ENCODE results near the gene VPS4B.

Gene VPS4B

DNA sequence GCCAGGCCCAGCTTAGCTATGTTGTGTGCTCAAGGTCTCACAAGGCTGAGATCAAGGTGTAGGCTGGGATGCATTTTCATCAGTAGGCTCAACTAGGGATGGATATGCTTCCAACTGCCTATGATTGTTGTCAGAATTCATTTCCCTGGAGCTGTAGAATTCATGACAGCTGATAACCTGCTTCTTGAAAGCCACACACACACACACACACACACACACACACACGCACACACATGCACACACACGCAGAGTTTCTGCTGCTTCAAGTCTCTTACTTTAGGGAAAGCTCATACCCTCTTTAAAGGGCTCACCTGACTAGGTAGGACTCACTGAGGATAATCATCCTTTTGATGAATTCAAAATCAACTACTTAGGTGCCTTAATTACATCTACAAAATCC lies 8.2 kb upstream of the VPS4B start:
- Histone ChIP-seq H3K9me3 (ENCODE audit: control insufficient read depth, insufficient read depth, low read depth, low read length) (no peaks in the 10 kb centered on the region), H3K27ac (ENCODE audit: extremely low read depth, low read depth, low read length) (no peak overlapping the region), H3K36me3 (ENCODE audit: control insufficient read depth in 2 of 2, insufficient read depth in 1 of 2, low read length in 2 of 2) (no peaks in the 10 kb centered on the region), H3K4me1 (ENCODE audit: control insufficient read depth, insufficient read depth, low read length) (no peaks in the 10 kb centered on the region), H3K4me3 (ENCODE audit: low read depth, low read length) (no peak overlapping the region)
- TF ChIP-seq, protein P1, sequence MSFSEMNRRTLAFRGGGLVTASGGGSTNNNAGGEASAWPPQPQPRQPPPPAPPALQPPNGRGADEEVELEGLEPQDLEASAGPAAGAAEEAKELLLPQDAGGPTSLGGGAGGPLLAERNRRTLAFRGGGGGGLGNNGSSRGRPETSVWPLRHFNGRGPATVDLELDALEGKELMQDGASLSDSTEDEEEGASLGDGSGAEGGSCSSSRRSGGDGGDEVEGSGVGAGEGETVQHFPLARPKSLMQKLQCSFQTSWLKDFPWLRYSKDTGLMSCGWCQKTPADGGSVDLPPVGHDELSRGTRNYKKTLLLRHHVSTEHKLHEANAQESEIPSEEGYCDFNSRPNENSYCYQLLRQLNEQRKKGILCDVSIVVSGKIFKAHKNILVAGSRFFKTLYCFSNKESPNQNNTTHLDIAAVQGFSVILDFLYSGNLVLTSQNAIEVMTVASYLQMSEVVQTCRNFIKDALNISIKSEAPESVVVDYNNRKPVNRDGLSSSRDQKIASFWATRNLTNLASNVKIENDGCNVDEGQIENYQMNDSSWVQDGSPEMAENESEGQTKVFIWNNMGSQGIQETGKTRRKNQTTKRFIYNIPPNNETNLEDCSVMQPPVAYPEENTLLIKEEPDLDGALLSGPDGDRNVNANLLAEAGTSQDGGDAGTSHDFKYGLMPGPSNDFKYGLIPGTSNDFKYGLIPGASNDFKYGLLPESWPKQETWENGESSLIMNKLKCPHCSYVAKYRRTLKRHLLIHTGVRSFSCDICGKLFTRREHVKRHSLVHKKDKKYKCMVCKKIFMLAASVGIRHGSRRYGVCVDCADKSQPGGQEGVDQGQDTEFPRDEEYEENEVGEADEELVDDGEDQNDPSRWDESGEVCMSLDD (tag by site-specific recombination; IDR thresholded peaks at IDR 0.05), result no peak
- TF ChIP-seq, protein P2, sequence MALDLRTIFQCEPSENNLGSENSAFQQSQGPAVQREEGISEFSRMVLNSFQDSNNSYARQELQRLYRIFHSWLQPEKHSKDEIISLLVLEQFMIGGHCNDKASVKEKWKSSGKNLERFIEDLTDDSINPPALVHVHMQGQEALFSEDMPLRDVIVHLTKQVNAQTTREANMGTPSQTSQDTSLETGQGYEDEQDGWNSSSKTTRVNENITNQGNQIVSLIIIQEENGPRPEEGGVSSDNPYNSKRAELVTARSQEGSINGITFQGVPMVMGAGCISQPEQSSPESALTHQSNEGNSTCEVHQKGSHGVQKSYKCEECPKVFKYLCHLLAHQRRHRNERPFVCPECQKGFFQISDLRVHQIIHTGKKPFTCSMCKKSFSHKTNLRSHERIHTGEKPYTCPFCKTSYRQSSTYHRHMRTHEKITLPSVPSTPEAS (tag by site-specific recombination; IDR thresholded peaks at IDR 0.05), result peak; percentile 92
- ChIA-PET POLR2A (interaction anchor here (1.0 kb wide), 1 partner anchor 8 kb away, joined by 3 read pairs; the partner anchor contains the start of gene VPS4B), CTCF (interaction anchor here (1.9 kb wide), 1 partner anchor 9 kb away, joined by 7 read pairs; no protein-coding TSS in a partner anchor)

DNA sequence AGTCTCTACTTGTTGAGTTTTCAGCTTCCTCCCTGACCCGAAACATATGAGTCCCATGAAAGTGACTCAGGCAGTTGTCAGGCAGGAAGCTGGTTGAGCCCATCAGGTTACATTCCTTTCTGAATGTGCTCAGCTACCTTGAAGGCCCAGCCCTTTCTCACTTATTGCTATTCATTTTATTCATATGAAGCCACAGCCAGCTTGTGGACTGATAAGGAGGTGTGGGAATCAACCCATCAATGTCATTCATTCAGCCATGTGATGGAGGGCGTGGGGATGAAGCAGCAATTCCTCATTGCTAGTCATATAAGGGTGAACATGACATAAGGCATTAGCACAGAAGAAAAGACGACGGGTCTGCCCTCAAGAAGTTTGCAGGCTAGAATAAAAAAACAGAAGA lies 5.3 kb upstream of the VPS4B start:
- CTCF ChIA-PET, result interaction anchor here (0.6 to 2.4 kb wide), 3 partner anchors 12 to 88 kb away, joined by 3 to 14 read pairs (median 3); no protein-coding TSS in a partner anchor
- TF ChIP-seq ZNF776 (tag by site-specific recombination; IDR thresholded peaks at IDR 0.05; ENCODE audit: borderline replicate concordance) (no peak), ZNF184 (tag by site-specific recombination; IDR thresholded peaks at IDR 0.05) (no peak), ZNF555 (tag by site-specific recombination; conservative IDR thresholded peaks at IDR 0.05) (no peak), ZNF560 (tag by site-specific recombination; IDR thresholded peaks at IDR 0.05; ENCODE audit: borderline replicate concordance) (no peak), SP7 (tag by site-specific recombination; IDR thresholded peaks at IDR 0.05) (no peak), ZNF558 (tag by site-specific recombination; IDR thresholded peaks at IDR 0.05) (no peak), ZNF664 (tag by site-specific recombination; IDR thresholded peaks at IDR 0.05) (no peak), ZNF707 (tag by site-specific recombination; IDR thresholded peaks at IDR 0.05) (no peak)
- TF ChIP-seq, protein P3, sequence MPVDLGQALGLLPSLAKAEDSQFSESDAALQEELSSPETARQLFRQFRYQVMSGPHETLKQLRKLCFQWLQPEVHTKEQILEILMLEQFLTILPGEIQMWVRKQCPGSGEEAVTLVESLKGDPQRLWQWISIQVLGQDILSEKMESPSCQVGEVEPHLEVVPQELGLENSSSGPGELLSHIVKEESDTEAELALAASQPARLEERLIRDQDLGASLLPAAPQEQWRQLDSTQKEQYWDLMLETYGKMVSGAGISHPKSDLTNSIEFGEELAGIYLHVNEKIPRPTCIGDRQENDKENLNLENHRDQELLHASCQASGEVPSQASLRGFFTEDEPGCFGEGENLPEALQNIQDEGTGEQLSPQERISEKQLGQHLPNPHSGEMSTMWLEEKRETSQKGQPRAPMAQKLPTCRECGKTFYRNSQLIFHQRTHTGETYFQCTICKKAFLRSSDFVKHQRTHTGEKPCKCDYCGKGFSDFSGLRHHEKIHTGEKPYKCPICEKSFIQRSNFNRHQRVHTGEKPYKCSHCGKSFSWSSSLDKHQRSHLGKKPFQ (tag by site-specific recombination; IDR thresholded peaks at IDR 0.05), result no peak
- TF ChIP-seq, protein P4, sequence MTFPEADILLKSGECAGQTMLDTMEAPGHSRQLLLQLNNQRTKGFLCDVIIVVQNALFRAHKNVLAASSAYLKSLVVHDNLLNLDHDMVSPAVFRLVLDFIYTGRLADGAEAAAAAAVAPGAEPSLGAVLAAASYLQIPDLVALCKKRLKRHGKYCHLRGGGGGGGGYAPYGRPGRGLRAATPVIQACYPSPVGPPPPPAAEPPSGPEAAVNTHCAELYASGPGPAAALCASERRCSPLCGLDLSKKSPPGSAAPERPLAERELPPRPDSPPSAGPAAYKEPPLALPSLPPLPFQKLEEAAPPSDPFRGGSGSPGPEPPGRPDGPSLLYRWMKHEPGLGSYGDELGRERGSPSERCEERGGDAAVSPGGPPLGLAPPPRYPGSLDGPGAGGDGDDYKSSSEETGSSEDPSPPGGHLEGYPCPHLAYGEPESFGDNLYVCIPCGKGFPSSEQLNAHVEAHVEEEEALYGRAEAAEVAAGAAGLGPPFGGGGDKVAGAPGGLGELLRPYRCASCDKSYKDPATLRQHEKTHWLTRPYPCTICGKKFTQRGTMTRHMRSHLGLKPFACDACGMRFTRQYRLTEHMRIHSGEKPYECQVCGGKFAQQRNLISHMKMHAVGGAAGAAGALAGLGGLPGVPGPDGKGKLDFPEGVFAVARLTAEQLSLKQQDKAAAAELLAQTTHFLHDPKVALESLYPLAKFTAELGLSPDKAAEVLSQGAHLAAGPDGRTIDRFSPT (tag by site-specific recombination; IDR thresholded peaks at IDR 0.05), result no peak
- TF ChIP-seq, protein P5, sequence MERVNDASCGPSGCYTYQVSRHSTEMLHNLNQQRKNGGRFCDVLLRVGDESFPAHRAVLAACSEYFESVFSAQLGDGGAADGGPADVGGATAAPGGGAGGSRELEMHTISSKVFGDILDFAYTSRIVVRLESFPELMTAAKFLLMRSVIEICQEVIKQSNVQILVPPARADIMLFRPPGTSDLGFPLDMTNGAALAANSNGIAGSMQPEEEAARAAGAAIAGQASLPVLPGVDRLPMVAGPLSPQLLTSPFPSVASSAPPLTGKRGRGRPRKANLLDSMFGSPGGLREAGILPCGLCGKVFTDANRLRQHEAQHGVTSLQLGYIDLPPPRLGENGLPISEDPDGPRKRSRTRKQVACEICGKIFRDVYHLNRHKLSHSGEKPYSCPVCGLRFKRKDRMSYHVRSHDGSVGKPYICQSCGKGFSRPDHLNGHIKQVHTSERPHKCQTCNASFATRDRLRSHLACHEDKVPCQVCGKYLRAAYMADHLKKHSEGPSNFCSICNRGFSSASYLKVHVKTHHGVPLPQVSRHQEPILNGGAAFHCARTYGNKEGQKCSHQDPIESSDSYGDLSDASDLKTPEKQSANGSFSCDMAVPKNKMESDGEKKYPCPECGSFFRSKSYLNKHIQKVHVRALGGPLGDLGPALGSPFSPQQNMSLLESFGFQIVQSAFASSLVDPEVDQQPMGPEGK (tag by site-specific recombination; IDR thresholded peaks at IDR 0.05), result no peak
- TF ChIP-seq, protein P6, sequence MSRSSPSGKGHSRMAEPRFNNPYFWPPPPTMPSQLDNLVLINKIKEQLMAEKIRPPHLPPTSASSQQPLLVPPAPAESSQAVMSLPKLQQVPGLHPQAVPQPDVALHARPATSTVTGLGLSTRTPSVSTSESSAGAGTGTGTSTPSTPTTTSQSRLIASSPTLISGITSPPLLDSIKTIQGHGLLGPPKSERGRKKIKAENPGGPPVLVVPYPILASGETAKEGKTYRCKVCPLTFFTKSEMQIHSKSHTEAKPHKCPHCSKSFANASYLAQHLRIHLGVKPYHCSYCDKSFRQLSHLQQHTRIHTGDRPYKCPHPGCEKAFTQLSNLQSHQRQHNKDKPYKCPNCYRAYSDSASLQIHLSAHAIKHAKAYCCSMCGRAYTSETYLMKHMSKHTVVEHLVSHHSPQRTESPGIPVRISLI (tag by site-specific recombination; IDR thresholded peaks at IDR 0.05), result no peak
- TF ChIP-seq, protein P7, sequence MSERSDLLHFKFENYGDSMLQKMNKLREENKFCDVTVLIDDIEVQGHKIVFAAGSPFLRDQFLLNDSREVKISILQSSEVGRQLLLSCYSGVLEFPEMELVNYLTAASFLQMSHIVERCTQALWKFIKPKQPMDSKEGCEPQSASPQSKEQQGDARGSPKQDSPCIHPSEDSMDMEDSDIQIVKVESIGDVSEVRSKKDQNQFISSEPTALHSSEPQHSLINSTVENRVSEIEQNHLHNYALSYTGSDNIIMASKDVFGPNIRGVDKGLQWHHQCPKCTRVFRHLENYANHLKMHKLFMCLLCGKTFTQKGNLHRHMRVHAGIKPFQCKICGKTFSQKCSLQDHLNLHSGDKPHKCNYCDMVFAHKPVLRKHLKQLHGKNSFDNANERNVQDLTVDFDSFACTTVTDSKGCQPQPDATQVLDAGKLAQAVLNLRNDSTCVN (tag by site-specific recombination; optimal IDR thresholded peaks at IDR 0.05), result no peak
- TF ChIP-seq, protein P8, sequence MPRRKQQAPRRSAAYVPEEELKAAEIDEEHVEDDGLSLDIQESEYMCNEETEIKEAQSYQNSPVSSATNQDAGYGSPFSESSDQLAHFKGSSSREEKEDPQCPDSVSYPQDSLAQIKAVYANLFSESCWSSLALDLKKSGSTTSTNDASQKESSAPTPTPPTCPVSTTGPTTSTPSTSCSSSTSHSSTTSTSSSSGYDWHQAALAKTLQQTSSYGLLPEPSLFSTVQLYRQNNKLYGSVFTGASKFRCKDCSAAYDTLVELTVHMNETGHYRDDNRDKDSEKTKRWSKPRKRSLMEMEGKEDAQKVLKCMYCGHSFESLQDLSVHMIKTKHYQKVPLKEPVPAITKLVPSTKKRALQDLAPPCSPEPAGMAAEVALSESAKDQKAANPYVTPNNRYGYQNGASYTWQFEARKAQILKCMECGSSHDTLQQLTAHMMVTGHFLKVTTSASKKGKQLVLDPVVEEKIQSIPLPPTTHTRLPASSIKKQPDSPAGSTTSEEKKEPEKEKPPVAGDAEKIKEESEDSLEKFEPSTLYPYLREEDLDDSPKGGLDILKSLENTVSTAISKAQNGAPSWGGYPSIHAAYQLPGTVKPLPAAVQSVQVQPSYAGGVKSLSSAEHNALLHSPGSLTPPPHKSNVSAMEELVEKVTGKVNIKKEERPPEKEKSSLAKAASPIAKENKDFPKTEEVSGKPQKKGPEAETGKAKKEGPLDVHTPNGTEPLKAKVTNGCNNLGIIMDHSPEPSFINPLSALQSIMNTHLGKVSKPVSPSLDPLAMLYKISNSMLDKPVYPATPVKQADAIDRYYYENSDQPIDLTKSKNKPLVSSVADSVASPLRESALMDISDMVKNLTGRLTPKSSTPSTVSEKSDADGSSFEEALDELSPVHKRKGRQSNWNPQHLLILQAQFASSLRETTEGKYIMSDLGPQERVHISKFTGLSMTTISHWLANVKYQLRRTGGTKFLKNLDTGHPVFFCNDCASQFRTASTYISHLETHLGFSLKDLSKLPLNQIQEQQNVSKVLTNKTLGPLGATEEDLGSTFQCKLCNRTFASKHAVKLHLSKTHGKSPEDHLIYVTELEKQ (tag by site-specific recombination; IDR thresholded peaks at IDR 0.05; ENCODE audit: borderline replicate concordance), result no peak

More for the DNA sequence above, 5.3 kb upstream of the VPS4B start:
- Histone ChIP-seq H3K4me1 (ENCODE audit: control insufficient read depth, insufficient read depth, low read length) (no peaks in the 10 kb centered on the region), H3K27ac (ENCODE audit: extremely low read depth, low read depth, low read length) (no peak overlapping the region), H3K36me3 (ENCODE audit: control insufficient read depth in 2 of 2, insufficient read depth in 1 of 2, low read length in 2 of 2) (no peaks in the 10 kb centered on the region), H3K4me3 (ENCODE audit: low read depth, low read length) (no peak overlapping the region), H3K9me3 (ENCODE audit: control insufficient read depth, insufficient read depth, low read depth, low read length) (no peaks in the 10 kb centered on the region)
- POLR2A ChIA-PET, result no interaction called here

All from HEK293 (cell line).